Activated CD8-positive, alpha-beta T cell treated with anti-CD3 and anti-CD28 coated beads for 36 hours (primary cell): ENCODE data around the gene EML1. TPM values are rescaled to one million over a fixed set of nuclear protein-coding genes. Genes with fewer than 3 reads are reported as not detected.

Experiments
- ATAC-seq: fragments of 200-7000 bp; cut with Tn5 transposase; one replicate; pipeline ENCODE4 v1.10.0; 2021; ENCODE audit warnings: mild to moderate bottlenecking, moderate library complexity
- CTCF ChIA-PET: fragments of 350-600 bp; sonication (Branson Sonifier 250); formaldehyde crosslinking; loops from one replicate; lab custom pipeline; 2021; ENCODE audit warnings: antibody characterized with exemption; lab: Charles Lee
- POLR2A ChIA-PET: fragments of 350-600 bp; sonication (Branson Sonifier 250); formaldehyde crosslinking; loops from one replicate; lab custom pipeline; 2021; ENCODE audit warnings: antibody characterized with exemption; lab: Charles Lee
- DNase-seq: peaks from one replicate; pipeline ENCODE4 v3.0.0-alpha.2; 2020
- H3K27ac Mint-ChIP-seq: one replicate; pipeline ENCODE4 v1.8.0; 2021; ENCODE audit warnings: mild to moderate bottlenecking, mixed read lengths
- H3K27me3 Mint-ChIP-seq: one replicate; pipeline ENCODE4 v1.8.0; 2021; ENCODE audit warnings: mixed read lengths
- H3K36me3 Mint-ChIP-seq: one replicate; pipeline ENCODE4 v1.8.0; 2021; ENCODE audit warnings: low read depth, mixed read lengths
- H3K4me1 Mint-ChIP-seq: one replicate; pipeline ENCODE4 v1.8.0; 2021; ENCODE audit warnings: low read depth, mixed read lengths
- H3K4me3 Mint-ChIP-seq: one replicate; pipeline ENCODE4 v1.8.0; 2021; ENCODE audit warnings: mild to moderate bottlenecking, moderate library complexity, mixed read lengths
- H3K9me3 Mint-ChIP-seq: one replicate; pipeline ENCODE4 v1.8.0; 2021; ENCODE audit warnings: mixed read lengths
- intact Hi-C: fragments of 100-400 bp; cut with micrococcal nuclease; formaldehyde crosslinking; loops from one replicate; pipeline ENCODE4 v1.10.0; 2022
- total RNA-seq, 2 experiments: library from RNA; stranded (reverse); gene quantifications; one replicate each; pipeline ENCODE4 v1.2.3, GENCODE V29; 2021
- TF ChIP-seq, protein P1 (sequence below): fragments of 200-600 bp; IDR thresholded peaks from one replicate; pipeline ENCODE4 v1.8.0; 2022; ENCODE audit warnings: antibody characterized with exemption, mild to moderate bottlenecking

Gene EML1
- total RNA-seq, 2 experiments from 2014 or later = 0.56 to 0.70 TPM

- no peak overlapping the region for H3K27ac Mint-ChIP-seq
- ChIA-PET POLR2A (no interaction called here), CTCF (interaction anchor here (1.1 to 1.6 kb wide), 2 partner anchors 64 to 91 kb away, joined by 3 to 5 read pairs; no protein-coding TSS in a partner anchor)
- no peaks in the 10 kb centered on the region for H3K9me3 Mint-ChIP-seq
- H3K36me3 Mint-ChIP-seq = no peaks in the 10 kb centered on the region
- peaks cover 44% of the 10 kb centered on the region for H3K27me3 Mint-ChIP-seq
- intact Hi-C loops = no loop called here
- peak overlapping the region; percentile 59 for H3K4me3 Mint-ChIP-seq
- peaks cover 22% of the 10 kb centered on the region for H3K4me1 Mint-ChIP-seq
- no peak for DNase-seq
- TF ChIP-seq, protein P1, sequence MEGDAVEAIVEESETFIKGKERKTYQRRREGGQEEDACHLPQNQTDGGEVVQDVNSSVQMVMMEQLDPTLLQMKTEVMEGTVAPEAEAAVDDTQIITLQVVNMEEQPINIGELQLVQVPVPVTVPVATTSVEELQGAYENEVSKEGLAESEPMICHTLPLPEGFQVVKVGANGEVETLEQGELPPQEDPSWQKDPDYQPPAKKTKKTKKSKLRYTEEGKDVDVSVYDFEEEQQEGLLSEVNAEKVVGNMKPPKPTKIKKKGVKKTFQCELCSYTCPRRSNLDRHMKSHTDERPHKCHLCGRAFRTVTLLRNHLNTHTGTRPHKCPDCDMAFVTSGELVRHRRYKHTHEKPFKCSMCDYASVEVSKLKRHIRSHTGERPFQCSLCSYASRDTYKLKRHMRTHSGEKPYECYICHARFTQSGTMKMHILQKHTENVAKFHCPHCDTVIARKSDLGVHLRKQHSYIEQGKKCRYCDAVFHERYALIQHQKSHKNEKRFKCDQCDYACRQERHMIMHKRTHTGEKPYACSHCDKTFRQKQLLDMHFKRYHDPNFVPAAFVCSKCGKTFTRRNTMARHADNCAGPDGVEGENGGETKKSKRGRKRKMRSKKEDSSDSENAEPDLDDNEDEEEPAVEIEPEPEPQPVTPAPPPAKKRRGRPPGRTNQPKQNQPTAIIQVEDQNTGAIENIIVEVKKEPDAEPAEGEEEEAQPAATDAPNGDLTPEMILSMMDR = no peak
- ATAC-seq = no peak
These were observed 1.1 kb downstream of the EML1 start for GRCh38 chr14:99794151-99794780.

- no peak overlapping the region for H3K27ac Mint-ChIP-seq
- H3K4me3 Mint-ChIP-seq = no peak overlapping the region
- TF ChIP-seq, protein P1 = no peak
- no peak for DNase-seq
- peaks cover 44% of the 10 kb centered on the region for H3K27me3 Mint-ChIP-seq
- no peaks in the 10 kb centered on the region for H3K36me3 Mint-ChIP-seq
- intact Hi-C loops = no loop called here
- POLR2A ChIA-PET = no interaction called here
- peaks cover 16% of the 10 kb centered on the region for H3K4me1 Mint-ChIP-seq
- CTCF ChIA-PET = interaction anchor here (1.1 to 1.6 kb wide), 2 partner anchors 65 to 91 kb away, joined by 3 to 5 read pairs; no protein-coding TSS in a partner anchor
- ATAC-seq = no peak
- H3K9me3 Mint-ChIP-seq = no peaks in the 10 kb centered on the region
These were observed 1.8 kb downstream of the EML1 start for GRCh38 chr14:99795046-99795445.

DNA sequence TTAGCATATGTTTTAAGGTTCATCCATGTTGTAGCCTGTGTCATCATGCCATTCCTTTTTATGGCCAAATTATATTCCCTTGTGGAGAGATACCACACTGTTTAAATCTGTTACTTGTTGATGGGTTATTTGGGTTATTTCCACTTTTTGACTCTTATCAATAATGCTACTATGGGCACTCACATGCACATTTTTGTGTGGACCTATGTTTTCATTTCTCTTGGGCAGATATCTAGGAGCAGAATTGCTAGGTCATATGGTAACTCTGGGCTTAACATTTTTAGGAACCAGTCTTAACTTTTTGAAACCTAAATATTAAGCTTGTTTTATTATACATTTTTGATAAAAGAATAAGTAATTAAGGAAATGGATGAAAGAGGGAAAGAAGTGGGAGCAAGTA lies 4.0 kb downstream of the EML1 start:
- Mint-ChIP-seq H3K27ac (no peak overlapping the region), H3K9me3 (no peaks in the 10 kb centered on the region), H3K4me1 (peaks cover 8% of the 10 kb centered on the region), H3K36me3 (no peaks in the 10 kb centered on the region), H3K27me3 (peaks cover 48% of the 10 kb centered on the region), H3K4me3 (no peak overlapping the region)
- TF ChIP-seq, protein P1 = no peak
- ChIA-PET CTCF (interaction anchor here (1.5 kb wide), 1 partner anchor 67 kb away, joined by 4 read pairs; no protein-coding TSS in a partner anchor), POLR2A (no interaction called here)
- intact Hi-C loops = no loop called here
- no peak for DNase-seq
- ATAC-seq = no peak

DNA sequence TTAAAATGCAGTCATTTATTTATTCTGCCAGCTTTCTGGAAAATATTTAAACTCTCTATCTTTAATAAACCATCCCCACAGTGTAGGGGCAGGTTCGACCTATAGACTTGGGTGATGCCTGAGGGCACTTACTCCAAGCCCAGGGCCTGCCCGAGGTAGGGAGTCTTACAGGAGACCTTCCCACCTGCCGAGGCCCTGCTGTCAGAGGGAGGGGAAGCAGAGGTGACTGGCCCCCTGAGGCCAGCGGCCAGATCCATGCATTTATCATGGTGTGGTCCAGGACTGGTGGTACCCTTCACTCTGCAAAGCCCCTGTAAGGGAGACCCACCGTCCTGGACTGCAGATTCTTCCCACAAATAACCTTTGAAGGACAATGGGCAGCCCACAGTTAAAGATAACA lies 7.6 kb downstream of the EML1 start:
- intact Hi-C loops = no loop called here
- H3K4me3 Mint-ChIP-seq = no peak overlapping the region
- ChIA-PET CTCF (interaction anchor here (1.4 kb wide), 1 partner anchor 71 kb away, joined by 3 read pairs; no protein-coding TSS in a partner anchor), POLR2A (no interaction called here)
- TF ChIP-seq, protein P1 = no peak
- H3K27me3 Mint-ChIP-seq = peaks cover 39% of the 10 kb centered on the region
- H3K4me1 Mint-ChIP-seq = no peaks in the 10 kb centered on the region
- H3K9me3 Mint-ChIP-seq = no peaks in the 10 kb centered on the region
- H3K36me3 Mint-ChIP-seq = no peaks in the 10 kb centered on the region
- ATAC-seq (no peak), DNase-seq (no peak)
- no peak overlapping the region for H3K27ac Mint-ChIP-seq

DNA sequence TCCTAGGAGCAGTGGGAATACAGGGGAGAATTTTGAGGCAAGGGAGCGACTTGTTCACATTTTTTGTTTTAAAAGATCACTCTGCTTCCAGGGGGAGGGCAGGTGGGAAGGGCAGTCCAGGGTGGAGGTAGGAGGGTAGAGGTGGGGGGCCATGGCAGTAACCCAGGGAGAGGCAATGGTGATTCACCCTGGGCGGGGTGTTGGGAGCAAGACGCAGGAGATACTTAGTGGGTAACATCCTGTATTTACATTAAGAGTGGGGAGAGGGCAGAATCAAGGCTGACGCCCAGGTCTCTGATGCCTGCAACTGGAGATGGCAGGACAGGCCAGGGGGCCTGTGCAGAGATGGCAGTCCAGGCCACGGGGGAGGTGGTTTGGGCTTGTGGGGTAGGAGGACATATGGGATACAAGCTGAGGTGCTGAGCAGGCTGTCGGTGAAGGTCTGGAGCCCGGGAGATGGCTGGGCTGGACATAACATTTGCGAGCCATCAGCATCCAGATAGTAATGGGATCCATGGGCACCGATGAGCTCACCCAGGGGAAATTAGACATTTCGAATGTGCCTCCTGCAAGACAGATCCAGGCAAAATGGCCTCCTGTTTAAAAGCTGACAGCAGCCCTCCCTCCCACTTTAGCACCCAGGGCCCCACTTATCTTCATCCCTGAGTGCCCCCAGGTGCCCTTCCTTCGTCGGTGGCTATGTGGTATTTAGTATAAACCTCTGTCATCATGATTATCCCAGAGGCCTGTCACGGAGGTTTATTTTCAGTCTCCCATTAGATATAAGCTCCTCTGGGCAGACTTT lies 9.3 kb downstream of the EML1 start:
- intact Hi-C loops = no loop called here
- ChIA-PET POLR2A (no interaction called here), CTCF (no interaction called here)
- Mint-ChIP-seq H3K27ac (no peak overlapping the region), H3K4me3 (no peak overlapping the region), H3K27me3 (peaks cover 33% of the 10 kb centered on the region), H3K4me1 (no peaks in the 10 kb centered on the region), H3K9me3 (no peaks in the 10 kb centered on the region), H3K36me3 (no peaks in the 10 kb centered on the region)
- TF ChIP-seq, protein P1 = no peak
- ATAC-seq (no peak), DNase-seq (no peak)
